GM21367 (cell line): Measurements from ENCODE around the gene SKAP2.

Experiments used
- ATAC-seq: cut with Tn5 transposase; IDR thresholded peaks from one replicate; pipeline ENCODE4 v1.9.1; 2021; ENCODE audit not compliant: unreplicated experiment

SKAP2 gene

DNA sequence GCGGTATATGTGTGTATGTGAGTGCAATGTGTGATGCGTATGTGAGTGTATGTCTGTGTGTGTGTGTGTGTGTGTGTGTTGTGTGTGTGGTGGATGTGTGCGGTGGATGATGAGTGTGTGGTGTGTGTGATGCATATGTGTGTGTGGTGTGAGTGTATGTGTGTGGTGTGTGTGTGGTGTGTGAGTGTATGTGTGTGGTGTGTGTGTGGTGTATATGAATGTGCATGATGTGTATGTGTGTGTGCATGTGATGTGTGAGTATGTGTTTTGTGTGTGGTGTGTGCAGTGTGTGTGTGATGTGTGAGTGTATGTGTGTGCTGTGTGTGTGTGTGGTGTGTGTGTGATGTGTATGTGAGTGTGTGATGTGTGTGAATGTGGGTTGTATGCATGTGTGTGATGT, 222.0 kb downstream of the SKAP2 start:
- ATAC-seq: no peak

DNA sequence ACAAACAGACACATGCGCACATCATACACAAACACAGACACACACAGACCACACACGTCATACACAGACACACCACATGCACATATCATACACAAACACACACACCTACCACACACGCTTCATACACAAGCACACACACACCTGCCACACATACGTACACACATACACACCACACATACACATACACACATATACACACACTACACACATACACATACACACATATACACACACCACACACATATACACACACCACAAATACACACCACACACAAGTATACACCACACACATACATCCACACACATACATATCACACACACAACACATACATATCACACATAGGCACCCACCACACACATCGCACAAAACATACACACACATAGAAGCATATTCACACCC, 224.7 kb downstream of the SKAP2 start:
- no peak for ATAC-seq

DNA sequence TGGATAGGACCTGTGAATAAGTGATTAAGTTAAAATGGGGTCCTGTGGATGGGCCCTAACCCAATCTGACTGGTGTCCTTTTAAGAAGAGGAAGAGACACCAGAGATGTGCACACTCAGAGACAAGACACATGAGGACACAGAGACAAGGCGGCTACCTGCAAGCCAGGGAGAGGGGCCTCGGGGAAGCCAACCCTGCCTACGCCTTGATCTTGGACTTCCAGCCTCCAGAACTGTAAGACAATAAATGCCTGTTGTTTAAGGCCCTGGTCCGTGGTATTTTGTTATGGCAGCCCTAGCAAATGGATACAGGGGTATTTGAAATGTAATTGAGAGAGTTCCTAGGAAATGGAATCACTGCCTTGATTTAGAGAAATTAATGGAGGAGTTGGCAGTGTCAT, 225.3 kb downstream of the SKAP2 start:
- no peak for ATAC-seq

DNA sequence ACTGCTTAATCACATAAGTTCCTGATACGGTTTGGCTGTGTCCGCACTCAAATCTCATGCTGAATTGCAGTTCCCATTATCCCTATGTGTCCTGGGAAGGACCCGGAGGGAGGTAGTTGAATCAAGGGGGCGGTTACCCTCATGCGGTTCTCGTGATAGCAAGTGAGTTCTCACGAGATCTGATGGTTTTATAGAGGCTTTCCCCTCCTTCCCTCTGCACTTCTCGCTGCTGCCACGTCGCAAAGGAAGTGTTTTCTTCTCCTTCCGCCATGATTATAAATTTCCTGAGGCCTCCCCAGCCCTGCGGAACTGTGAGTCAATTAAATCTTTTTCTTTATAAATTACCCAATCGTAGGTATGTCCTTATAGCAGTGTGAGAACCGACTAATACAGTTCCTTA, 226.2 kb downstream of the SKAP2 start:
- no peak for ATAC-seq

DNA sequence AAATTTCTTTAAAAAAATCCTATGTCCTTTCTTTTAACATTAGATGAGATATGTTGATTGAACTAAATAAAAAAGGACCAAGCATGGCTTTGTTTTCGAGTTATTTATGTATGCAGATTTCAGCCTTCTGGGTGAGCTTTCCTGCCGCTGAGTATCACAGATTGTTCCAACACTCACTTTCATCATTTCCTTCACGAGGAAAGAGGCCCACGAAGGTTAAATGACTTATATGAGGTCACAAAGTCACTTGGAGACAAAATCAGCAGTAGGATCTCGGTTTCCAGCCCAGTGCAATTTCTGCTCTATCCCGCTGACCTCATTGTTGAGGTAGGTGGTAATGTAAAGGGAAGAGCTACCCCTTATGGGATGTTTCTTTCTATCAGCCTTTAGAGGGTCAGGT, 226.8 kb downstream of the SKAP2 start:
- no peak for ATAC-seq

DNA sequence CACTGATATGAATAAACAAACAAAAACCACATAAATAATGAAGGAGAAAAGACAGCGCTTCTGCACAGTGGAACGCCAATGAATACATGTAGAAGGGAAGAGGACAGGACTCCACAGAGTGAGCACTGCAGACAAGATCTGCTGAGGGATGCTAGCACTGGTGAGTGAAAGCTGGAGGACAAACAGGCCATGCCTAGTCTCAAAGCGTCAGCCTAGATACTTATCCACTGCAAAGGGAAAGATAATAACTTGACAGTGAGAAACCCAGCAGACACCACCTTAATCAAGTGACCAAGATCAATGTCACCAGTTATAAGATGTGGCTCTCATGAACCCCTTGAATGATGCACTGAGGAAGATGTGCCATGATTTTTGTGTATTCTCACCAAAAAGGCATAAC, 227.6 kb downstream of the SKAP2 start:
- ATAC-seq: no peak

DNA sequence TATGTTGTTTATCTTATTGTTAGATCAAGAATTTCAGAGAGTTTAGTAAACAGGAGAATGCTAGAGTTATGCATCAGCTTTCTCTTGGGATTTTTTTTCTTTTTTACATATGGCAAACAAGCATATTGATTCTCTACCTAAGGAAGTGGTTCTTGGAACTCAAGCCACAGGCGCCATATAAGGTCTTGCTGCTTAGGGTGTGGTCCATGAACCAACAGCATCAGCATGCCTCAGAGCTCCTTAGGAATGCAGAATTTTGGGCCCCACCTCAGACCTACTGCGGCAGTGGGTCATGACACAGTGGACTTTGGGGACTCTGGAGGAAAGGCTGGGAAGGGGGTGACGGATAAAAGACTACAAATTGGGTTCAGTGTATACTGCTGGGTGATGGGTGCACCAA, 230.8 kb downstream of the SKAP2 start:
- ATAC-seq: no peak

DNA sequence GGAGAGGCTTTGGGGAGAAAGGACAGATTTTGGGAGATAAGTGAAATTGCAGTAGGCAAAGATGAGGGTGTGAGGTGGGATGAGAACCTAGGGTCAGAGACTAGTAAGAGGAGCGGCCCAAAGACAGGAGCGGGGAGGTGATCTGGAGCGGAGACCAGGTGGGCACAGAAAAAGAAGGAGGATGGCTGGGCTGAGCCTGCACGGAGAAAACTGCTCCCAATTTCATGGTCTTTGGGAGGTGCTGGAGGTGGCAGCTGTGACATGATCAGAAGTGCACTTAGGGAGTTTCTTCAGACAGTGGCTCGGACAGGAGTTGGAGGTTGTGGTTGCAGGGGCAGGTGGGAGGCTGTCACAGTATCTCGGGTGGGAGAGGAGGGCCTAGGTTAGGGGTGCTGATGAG, 232.8 kb downstream of the SKAP2 start:
- ATAC-seq: no peak

DNA sequence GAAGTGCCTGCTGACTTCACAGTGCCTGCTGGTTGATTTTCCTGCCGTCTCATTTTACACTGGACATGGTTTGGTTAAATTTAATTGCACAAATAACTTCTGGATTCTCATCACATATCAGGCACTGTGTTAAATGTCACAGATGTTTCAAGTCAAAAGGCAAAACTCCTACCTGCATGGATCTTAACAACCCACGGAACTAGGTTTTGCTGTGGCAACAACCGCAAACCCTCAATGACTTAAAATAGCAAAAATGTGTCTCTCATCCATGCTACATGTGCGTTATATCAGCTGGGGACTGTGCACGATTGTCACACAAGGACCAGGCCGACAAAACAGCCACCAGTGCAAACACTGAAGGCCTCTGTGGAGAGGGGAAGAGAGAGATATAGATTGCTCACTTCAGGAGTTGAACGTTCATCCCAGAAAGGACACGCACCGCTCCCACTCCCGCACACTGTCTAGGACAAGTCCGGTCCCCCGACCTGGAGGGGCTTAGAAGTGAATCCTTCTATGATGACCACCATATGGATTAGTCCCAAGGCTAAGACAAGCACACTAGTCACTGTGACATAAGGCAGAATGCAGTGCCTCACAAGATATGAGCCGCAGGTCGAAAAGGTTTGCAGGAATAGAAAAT, 233.3 kb downstream of the SKAP2 start:
- ATAC-seq: no peak

DNA sequence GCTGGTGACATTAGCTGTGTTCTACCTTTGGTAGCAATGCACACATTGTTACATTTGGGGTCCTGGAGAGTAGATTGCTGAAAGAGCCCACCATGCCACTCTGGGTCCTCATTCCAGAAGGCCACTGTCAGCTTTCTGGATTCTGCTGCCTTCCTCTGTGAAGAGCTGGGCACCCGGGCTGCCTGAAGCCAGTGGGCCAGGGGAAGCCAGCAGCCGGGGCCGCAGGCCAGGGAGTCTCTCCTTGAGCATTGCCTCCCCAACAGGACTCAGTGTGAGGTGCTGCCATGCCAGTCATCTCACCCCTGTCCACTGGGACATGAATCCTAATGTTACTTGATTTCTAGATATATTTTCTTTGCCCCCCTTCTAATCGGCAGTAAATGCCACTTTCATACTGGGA, 234.0 kb downstream of the SKAP2 start:
- no peak for ATAC-seq

DNA sequence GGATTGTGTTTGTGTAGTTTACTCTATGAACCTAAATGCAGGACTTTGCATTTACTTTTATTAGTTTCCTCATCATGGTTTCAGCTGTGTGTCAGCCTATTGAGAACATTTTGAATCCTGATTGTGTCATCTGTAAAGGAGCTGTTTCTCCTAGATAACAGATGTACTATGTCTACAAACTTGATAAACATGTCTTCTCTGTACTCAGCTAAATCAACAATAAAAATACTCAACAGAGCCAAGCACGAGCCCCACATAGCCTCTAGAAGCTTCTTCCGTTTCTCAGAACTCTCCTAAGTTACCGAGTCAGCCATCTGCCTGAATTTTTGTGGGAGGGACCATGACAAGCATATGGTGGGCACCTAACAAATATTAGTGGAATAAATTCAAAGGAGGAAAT, 234.7 kb downstream of the SKAP2 start:
- ATAC-seq: no peak

DNA sequence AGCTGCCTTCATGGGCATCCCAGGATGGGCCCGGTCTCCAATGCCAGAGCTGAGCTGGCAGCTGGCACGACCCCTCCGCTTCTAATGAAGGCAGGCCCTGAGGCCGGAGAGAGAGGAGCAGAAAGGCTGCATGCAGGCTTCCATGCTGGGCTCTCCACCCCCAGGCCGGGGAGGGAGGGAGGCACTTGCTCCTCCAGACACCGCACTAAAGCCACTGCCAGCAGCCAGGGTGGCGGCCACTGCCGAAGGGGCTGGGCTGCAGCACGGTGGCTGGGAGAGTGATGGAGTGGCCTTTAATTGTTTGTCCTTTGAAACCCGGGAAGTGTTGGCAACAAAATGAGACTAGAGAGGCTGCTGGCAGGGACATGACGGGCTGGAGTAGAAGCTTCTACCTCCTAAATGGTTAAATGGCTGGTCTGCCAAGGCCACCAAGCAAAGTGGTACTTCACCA, 236.5 kb downstream of the SKAP2 start:
- no peak for ATAC-seq

DNA sequence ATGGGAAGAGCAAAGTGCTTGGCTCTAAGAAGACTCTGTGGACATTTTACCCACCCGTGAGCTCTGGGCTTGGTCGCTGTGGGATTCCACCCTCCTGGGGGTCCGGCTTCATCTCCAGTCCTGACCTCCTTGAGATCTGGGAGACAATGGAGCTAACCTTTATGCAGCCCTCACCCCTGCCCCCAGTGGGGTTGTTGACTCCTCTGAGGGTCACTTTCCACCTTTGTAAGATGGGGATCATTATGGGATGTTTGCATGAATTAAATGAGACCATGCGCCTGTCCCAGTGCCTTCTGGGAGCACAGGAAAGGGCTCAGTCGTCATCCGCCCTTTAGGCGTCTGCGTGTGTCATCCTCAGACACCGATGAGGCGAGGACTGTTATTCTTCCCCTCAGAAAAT, 237.2 kb downstream of the SKAP2 start:
- ATAC-seq: no peak

DNA sequence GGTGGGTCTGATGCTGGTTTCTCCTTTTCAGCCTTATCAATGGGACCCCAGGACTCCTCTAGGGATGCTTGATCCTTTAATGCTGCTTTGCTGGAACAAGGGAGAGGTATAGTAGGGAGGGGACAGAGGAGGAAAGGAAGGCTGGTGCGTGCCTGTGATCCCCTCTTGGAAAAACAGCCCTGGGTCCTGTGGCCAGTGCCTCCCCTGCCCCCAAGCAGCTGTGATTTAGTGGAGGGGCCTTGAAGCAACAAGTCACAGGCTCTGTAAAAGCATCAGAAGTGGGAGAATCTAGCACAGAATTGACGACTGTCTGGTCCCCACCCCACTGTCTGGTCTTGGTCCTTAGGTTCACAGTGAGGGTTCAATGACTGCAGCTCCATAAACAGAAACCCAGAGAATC, 237.7 kb downstream of the SKAP2 start:
- no peak for ATAC-seq

DNA sequence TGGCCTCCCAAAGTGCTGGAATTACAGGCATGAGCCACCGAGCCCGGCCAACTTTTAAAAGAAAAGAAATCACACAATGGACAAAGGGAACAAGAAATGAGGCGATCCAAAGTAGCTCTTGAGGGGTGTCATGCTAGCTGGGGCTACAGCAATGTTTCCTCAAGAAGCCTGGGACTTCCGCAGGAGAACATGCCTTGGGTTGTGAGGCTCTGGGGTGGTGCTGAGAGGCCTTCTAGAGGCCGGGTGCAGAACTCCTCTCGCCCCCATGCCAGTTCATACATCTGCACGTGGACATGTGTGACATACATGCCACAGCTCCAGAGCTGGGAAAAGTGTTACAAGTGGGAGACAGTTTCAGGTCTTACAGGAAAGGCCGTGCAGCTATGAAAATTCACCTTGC, 238.2 kb downstream of the SKAP2 start:
- no peak for ATAC-seq

DNA sequence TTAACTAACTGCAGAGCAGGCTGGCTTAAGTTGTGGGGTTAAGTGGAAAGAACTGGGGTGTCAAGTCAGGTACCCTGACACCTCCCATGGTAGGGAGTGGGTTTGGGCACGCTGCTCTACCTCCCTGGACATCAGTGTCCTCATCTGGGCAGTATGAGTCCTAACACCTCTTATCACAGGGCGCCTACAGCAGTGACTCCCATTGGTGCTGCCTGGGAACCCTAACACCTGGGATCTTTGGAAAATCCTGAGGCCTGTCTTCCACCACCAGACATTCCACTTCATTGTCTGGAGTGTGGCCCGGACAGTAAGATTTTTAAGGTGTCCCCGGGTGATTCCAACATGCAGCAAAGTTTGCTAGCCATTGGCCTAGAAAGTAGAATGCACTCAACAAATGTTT, 239.1 kb downstream of the SKAP2 start:
- no peak for ATAC-seq

DNA sequence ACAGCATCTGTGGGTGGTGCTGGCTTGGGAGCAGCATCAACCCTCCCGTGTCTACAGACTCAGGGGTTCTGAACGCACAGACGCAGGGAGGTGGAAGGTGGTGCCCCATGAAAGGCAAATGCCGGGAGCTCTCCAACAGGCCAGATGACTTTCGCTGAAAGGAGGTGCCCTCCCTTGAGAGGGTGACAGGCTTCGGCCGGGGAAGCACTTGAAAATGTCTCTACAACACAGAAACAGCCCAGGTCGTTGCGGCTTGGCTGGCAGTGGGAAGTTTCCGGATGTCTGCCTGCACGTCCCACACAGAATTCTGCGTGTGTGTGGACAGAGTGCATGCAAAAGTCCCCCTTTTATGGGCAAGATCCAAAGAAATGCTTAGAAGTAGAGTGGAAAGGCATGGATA, 239.6 kb downstream of the SKAP2 start:
- ATAC-seq: no peak

DNA sequence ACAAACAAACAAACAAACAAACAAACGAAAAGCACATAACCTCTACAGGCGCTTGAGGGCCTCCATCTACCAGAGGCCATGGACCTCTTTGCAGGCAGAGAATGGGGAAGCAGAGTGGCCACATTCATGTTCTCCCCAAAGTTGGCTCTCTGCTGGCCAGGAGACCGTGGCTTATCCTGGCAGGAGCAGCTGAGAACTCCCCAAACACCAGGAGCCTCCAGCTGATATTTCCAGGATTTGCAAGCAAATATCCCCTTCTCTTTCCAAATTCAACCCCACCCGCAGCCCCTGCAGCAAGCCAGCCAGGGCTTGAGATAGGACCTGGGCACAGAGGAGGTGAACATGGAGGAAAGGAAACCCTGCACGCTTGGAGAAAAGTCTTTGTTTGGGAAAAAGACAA, 240.0 kb downstream of the SKAP2 start:
- ATAC-seq: no peak

DNA sequence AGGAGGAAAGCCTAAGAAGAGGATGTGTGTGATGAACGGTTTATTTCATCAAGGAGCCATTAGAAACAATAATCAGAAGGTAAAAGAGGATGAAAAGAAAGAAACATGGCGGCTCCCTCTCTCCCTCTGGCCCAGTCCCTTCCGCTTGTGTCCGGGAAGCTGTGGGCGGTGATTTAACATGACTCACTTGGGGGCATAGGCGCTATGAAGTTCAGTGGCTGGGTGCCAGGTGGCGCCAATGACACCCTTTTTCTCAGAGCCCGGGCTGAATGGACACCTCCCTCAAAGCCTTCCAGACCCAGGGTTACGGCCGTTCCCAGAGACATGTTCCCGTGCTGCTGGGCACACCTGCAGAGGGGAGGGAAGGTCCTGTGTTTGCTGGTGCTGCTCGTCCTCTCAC, 244.0 kb downstream of the SKAP2 start:
- ATAC-seq: no peak

DNA sequence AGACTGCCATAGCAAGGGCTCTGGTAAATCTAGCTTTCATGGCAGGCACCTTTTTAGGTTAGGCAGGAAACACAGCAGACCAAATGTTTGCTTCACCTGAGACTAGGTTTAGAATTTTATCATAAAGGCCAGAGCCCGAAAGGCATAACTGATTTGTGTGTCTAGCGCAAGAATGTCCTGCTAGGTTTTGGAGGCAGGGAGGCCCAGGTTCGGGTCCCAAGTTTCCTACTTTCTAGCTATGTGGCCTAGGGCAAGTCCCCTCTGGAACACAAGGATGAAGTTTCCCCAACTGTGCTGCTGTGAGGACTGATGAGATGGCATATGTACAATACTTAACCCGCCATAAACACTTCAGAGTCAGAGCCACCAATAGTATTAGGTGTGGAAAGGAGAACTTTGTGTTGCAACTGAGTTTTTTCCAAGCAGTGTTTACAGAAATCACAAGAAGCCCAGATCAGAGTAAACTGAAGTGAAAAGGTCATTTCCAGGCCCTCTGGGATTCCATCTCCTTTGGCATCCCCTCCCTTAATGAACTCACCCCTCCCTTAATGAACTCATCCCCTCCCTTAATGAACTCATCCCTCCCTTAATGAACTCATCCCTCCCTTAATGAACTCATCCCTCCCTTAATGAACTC, 244.9 kb downstream of the SKAP2 start:
- no peak for ATAC-seq

DNA sequence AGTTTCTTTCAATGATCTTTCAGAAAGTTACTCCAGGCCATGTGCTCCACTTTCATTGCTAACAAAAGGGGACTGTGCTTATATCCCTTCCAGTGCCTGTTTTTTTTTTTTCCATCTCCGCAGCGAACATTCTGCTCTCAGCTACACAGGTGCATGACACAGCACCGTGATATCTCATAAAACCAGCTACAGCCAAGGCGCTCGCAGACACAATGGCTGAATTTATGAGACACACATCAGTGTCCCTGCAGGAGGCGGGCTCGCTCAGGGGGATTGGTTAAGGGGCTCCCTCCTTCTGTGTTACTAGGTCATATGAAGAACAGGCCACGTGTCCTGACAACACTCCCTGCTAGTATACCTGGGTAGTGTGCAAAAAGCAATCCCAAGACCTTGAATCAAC, 245.5 kb downstream of the SKAP2 start:
- ATAC-seq: no peak

DNA sequence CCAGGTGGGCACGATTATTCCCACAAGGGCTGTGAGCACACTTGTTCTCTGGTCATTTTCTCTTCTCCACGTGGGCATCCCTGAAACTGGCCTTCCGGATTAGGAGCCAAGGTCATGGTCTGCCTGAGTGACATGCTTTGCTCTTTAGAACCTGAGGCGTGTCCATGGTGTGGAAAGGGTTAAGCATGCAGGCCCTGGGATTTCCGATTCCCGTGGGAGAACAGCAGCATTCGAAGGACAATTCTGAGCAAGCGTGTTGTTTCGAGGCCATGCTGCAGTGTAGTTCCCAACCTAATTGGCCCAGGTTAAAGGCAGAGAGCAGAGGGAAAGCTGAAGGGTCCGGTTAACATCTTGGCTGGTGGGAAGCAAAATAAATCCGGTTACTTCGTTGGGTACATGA, 245.9 kb downstream of the SKAP2 start:
- ATAC-seq: no peak
